ENCODE results near the gene ERO1A.

GRCh38 chr14:52649511-52649910, 45.8 kb downstream of the ERO1A start:
- no peak for TF ChIP-seq SIN3A (IDR thresholded peaks at IDR 0.05; ENCODE audit: borderline replicate concordance, insufficient read depth, low read length)
- TF ChIP-seq REST (IDR thresholded peaks at IDR 0.05; ENCODE audit: insufficient read depth in 1 of 2, low read depth in 2 of 2, low read length in 2 of 2), result no peak
- TF ChIP-seq POLR2AphosphoS5 (IDR thresholded peaks at IDR 0.05; ENCODE audit: low read depth, low read length), result no peak
- TF ChIP-seq TAF1 (IDR thresholded peaks at IDR 0.05; ENCODE audit: borderline replicate concordance, insufficient read depth, low read length), result no peak
- no peak for TF ChIP-seq FOXP2 (optimal IDR thresholded peaks at IDR 0.05; ENCODE audit: borderline replicate concordance, extremely low read depth, extremely low read length, insufficient read depth)
